HG03565 (cell line): Measurements from ENCODE around the gene CRISP1.
"Not testable (repeated sequence)": the region's sequence is repeated elsewhere in the genome, so short reads cannot be mapped to it uniquely, and the experiment has no call there.

Experiments used
- ATAC-seq: cut with Tn5 transposase; IDR thresholded peaks from one replicate; pipeline ENCODE4 v1.9.1; 2021; ENCODE audit warnings: mild to moderate bottlenecking, moderate library complexity; ENCODE audit not compliant: unreplicated experiment

The CRISP1 gene

GRCh38 chr6:49841424-49841823, 24.9 kb downstream of the CRISP1 start:
- no peak for ATAC-seq

- ATAC-seq: no peak
These were observed 26.4 kb downstream of the CRISP1 start for GRCh38 chr6:49839957-49840356.

GRCh38 chr6:49839162-49839561, 27.2 kb downstream of the CRISP1 start:
- no peak for ATAC-seq

- no peak for ATAC-seq
These were observed 31.2 kb downstream of the CRISP1 start for GRCh38 chr6:49835140-49835539.

GRCh38 chr6:49833386-49833785, 32.9 kb downstream of the CRISP1 start:
- ATAC-seq: no peak

GRCh38 chr6:49826743-49827406, 39.5 kb downstream of the CRISP1 start:
- ATAC-seq: peak; percentile 85

GRCh38 chr6:49815166-49815565, 51.2 kb downstream of the CRISP1 start:
- no peak for ATAC-seq

GRCh38 chr6:49813248-49813647, 53.1 kb downstream of the CRISP1 start:
- no peak for ATAC-seq

- ATAC-seq: no peak
These were observed 60.2 kb downstream of the CRISP1 start for GRCh38 chr6:49806145-49806544.

- ATAC-seq: no peak
These were observed 61.1 kb downstream of the CRISP1 start for GRCh38 chr6:49805246-49805645.

GRCh38 chr6:49801525-49801924, 64.8 kb downstream of the CRISP1 start:
- ATAC-seq: no peak

- ATAC-seq: no peak
These were observed 67.2 kb downstream of the CRISP1 start for GRCh38 chr6:49799090-49799489.

- ATAC-seq: not testable (repeated sequence)
These were observed 69.4 kb downstream of the CRISP1 start for GRCh38 chr6:49796842-49797455.

GRCh38 chr6:49790341-49790740, 76.0 kb downstream of the CRISP1 start:
- ATAC-seq: no peak

- no peak for ATAC-seq
These were observed 79.2 kb downstream of the CRISP1 start, which contains the start of gene PGK2 for GRCh38 chr6:49787176-49787575. TSS of gene PGK2 (minus strand) at chr6:49787285. CDS start at chr6:49787187, 98 bp downstream.

- ATAC-seq: no peak
These were observed 82.1 kb downstream of the CRISP1 start for GRCh38 chr6:49784272-49784671.
